Ovary (tissue), 3 donors: ENCODE results near the gene PRKCE.

Experiments
- CTCF ChIP-seq, 3 donors: fragments of 450-650 bp in 2 of 3; fragments of 200-600 bp in 1 of 3; IDR thresholded peaks; one replicate each; pipeline versions ENCODE4 v1.5.1 to v1.8.0; 2016 to 2022; ENCODE audit warnings: antibody characterized with exemption in 3 of 3, mild to moderate bottlenecking in 1 of 3
- POLR2A ChIP-seq: fragments of 450-650 bp; IDR thresholded peaks from one replicate; pipeline ENCODE4 v1.6.1; 2017; ENCODE audit warnings: antibody characterized with exemption, mild to moderate bottlenecking, moderate library complexity
- donor health status: DM: no; HTN: no; CAD: no.

- TF ChIP-seq CTCF (IDR thresholded peaks at IDR 0.05) (no peak), POLR2A (no peak)
Observed at GRCh38 chr2:46167924-46168323, 516.4 kb downstream of the PRKCE start.
